ENCODE data around the gene RAD51B.

RAD51B gene

DNA sequence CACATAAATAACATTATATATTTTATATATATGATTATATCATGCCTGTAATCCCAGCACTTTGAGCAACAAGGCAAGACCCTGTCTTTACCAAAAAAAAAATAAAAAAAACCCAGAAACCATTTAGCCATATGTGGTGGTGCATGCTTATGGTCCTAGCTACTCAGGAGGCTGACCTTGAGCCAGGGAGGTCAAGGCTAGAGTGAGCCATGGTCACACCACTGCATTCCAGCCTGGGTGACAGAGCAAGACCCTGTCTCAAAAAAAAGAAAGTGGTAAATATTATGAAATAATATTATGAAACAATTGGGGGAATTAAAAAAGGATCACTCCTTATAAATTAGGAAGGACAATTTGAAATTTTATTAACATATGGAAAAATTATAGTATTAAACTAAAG lies 16.0 kb downstream of the RAD51B start:
- no peak for DNase-seq (ENCODE audit: low spot score)

DNA sequence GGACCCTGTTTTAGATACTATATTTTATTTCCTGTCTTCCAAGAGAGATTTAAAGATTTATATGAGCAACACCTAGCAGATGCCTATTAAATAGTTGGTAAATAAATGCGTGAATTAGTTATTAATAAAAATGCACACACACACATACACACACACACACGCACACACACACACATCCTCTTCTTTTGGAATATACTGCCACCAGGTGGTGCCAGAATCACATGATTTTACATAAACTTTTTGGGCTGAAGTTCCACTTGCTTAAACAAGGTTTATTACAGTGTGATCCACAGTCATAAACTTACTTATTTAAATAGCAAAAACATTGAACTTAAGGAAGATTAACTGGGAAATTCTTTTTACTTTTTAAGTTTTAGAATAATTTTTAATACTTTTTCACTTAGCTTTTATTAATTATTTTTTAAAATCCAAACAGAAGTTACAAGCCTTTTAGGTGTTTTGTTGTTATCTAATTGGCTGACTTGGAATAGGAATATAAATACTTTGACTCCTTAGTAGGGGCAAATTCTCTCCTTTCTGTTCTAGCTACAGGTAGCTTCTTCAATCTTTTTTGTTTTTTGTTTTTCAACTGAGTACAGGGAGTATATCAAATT lies 17.5 kb downstream of the RAD51B start:
- peak; percentile 75 for DNase-seq (ENCODE audit: low spot score)

DNA sequence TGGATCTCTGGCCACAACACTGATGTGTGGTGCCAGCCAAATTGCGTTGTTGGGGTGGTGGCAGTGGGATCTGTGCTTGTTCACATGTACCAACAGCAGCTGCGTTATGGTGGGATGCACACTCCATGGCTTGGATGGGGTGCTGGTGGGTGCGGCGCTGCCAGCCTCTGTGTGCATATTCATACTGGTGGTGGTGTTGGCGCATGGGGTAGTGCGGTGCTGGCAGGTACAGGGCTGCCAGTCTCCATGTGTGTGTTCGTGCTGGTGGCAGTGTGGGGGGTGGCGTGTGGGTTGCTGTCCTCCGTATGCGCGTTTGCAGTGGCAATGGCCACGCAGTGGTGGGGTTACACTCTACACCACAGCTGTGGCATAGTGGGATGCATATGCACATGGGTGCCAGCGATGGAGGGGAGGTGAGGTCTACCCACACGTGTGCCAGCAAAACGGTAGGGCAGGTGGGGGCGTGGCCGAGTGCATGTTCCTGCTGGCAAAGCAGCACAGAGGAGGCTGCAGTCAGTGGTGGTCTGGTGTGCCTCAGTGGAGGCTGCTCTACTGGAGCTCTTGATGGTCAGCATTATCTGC lies 26.5 kb downstream of the RAD51B start:
- no peak for DNase-seq (ENCODE audit: low spot score)

DNA sequence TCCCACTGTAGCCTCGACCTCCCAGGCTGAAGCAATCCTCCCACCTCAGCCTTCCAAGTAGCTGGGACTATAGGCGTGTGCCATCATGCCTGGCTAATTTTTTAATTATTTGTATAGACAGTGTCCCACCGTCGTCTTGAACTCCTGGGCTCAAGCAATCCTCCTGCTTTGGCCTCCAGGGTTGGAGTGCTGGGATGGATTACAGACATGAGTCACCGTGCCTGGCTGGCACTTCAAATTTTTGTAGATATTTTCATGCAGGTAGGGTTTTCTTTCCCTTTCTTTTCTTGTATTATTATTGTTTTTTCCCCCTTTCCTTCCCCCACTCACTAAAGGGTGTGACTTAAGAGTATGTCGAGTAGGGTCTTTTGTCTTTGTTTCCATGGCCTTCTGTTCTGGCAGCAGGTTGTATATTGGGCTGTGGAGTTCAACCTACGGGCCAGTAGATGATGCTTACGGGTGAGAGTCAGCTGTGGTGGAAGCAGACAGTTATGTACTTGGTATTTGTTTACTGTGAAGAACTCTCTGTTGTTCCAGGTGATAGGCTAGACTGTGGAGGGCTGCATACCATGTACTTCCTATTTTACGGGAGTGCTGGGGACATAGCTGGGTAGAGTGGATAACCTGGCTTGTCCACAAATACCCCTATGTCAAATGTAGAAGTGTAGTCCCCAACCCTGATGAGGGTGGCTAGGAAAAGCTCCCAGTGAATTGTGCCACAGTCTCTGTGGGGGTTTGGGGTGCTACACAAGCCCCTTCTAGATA lies 30.7 kb downstream of the RAD51B start:
- no peak for DNase-seq (ENCODE audit: low spot score)

DNA sequence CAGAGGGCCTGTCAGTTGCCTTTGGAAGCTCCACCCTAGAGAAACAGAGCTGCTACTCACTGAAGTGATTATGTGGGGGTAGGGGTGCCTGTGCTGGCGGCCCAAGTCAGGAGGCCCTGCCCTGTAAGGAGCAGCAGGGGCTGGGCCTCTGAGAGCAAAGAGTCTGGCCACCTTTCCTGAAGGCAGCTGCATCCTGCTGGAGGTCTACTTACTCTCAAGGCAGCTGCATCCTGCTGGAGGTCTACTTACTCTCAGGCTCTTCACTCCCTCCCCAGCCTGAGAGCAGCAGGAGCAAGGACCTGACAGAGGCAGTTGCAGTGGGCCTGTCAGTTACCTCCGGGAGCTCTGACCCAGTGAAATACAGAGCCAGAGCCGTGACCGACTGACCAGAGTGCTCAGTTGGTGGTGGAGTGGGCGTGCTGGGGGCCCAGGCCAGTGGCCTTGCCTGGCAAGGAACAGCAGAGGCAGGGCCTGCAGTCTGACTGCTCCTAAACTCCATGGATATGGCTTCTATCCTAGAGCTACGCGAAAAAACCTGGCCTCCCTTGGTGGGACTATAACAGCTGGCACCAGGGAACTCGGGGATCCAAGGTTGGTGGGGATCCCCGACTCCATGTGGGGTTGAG lies 32.3 kb downstream of the RAD51B start:
- no peak for DNase-seq (ENCODE audit: low spot score)

DNA sequence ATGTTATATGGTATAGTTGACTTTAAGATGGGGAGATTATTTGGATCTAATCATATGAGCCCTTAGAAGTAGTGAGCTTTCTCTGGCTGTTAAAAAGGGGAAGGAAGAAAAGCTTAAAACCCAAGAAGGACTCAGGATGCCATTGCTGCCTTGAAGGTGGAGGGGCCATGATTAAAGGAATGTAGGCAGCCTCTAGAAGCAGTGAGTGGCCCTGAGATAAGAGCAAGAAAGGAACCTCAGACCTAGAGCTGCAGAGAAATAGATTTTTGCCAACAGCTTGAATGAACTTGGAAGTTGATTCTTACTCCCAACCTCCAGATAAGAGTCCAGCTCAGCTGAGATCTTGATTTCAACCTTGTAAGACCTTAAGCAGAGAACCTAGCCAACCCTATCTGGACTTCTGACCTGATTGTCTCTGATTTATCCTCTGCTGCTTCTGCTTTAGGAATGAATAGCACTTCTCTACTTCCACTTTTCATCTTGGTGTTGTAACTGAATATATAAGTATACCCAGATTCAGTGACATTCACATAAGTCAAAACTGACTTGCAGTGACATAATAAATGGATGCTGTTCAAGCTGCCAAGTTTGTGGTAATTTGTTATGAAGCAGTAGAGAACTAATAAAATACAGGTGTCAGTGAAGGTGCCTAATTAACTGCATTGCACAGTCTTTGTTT lies 33.5 kb downstream of the RAD51B start:
- no peak for DNase-seq (ENCODE audit: low spot score)

DNA sequence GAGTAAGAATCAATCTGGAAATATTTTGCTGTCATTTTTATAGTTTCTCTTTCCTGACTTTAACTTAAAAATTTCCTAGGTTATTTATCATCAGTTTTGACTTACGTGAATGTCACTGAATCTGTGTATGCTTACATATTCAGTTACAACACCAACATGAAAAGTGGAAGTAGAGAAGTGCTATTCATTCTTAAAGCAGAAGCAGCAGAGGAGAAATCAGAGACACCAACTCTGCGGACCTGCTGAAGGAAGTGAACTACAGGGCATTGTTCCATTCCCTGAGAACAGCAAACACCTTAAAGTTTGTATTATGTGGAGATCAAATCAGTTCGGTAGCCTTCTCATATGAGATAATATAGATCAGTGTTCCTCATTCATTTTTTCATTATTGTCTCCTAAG lies 34.1 kb downstream of the RAD51B start:
- DNase-seq (ENCODE audit: low spot score), result no peak

DNA sequence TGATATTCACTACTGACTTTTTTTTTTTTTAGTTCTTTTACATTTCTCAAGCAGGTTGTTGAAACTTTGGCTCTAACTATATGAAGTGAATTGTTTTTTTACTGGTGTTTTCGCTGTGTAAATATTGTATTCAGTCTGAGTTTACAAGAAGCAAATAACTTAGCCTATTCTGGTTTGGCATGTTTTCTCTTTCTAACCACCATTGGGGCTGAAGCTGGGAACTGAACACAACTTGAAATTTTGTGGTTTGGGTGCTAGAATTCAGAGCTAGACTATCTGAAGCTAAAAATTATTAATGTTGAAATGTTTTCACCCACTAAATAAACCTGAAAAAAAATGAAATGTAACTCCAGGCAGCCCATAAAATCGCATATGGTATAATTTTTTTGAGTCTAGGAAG lies 37.2 kb downstream of the RAD51B start:
- DNase-seq (ENCODE audit: low spot score), result no peak

DNA sequence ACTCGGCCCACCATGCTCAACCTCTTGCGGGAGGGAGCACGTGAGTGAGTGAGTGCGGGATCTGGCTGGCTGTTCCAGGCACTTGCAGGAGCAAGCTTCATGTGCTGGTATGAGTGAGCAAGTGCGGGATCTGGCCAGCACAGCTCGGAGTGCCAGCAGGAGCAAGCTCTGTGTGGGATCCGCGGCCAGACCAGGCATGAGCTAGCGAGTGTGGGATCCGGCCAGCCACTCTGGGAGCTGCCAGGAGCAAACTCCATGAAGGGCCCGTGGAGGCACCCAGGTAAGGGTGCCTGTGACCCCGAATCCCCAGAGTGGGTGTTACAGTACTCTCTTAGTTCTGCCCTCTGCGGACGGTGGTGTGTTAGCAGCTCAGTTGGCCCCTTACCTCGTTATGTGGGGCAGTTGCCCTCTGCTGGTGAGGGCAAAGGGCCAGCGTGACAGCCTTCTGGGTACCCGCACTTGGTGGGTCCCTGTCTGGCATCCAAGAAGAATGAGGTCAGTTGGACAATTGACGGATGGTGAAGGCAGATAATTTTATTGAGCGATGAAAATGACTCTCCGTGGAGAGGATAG lies 38.3 kb downstream of the RAD51B start:
- DNase-seq (ENCODE audit: low spot score), result no peak

DNA sequence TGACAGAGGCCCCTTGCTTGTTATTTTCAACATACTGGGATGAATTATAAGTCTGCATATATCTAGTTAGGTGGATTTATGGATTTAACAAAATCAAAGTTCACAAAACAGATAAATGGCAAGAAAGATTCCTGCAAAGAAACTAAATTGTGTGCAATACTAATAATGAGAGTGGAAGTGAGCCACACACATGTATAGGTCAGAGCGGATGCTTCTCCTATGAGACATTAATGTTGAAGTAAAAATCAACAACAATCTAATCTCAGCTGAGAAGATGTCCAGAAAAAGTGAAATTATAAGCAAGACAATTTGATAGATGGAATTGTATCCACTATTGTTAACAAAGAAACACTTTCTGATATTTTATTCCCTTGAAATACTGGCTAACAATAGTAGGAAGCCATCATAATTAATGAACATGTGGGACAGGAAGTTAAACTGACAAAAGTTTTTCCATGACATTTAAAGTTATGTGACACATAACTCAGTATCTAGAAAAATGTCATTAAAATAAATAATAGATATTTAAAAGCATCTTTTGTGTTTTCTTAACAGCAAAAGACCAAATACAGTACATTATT lies 39.7 kb downstream of the RAD51B start:
- no peak for DNase-seq (ENCODE audit: low spot score)

DNA sequence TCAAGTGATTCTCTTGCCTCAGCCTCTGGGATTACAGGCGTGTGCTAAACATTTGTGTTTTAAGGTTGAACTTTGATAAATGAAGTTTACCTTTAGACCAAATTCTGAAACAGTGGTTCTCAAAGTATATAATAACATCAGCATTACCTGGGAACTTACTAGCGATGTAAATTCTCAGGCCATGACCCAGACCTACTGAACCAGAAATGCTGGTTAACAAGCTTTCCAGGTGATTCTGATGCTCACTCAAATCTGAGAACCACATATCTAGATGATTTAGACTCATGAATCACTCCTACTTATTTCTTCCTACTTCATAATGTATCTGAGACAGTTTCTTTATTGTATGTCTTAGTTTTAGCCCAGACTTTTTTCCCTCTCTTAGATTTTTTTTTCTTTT lies 43.6 kb downstream of the RAD51B start:
- no peak for DNase-seq (ENCODE audit: low spot score)

DNA sequence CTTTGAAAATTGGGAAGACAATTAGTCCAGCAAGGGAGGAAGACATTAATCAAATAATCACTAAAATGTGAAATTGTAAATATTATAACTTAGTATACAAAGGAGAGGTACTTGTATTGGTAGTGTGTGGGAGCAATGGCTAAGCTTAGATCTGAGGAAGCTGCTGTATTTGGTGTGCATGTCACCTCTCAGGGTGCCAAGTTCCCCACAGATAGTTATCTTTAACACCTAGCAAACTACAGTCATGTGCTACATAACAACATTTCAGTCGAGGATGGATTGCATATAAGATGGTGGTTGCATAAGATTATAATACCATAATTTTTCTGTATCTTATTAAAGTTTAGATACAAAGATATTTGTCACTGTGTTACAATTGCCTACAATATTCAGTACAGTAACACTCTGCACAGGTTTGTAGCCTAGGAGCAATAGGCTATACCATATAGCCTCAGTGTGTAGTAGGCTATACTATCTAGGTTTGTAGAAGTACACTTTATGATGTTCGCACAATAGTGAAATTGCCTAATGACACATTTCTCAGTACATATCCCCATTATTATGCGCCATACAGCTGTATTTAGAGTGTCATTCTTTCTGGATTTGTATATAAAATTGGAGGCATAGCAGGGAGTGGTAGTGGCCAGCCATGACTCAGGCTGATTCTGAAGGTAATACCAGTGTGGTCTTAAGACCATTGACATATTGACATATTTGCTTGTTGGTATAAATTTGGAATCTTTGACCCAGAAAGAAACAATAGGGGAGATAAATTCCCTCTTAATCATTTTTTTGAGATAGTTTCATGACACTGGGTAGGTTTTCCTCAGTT lies 55.8 kb downstream of the RAD51B start:
- no peak for DNase-seq (ENCODE audit: low spot score)

DNA sequence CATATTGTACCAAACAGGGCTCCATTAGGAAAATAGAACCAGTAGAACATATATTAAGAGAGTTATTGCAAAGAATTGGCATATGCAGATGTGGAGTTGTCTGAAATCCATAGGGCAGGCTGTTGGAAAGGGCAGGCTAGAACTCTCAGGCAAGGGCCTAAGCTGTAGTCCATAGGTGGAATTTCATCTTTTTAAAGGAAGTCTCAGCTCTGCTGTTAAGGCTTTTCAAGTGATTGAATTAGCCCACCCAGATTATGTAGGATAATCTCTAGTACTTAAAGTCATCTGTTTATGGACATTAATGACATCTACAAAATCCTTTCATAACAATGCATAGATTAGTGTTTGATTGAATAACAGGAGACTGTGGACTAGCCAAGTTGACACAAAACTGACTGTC lies 59.4 kb downstream of the RAD51B start:
- no peak for DNase-seq (ENCODE audit: low spot score)

DNA sequence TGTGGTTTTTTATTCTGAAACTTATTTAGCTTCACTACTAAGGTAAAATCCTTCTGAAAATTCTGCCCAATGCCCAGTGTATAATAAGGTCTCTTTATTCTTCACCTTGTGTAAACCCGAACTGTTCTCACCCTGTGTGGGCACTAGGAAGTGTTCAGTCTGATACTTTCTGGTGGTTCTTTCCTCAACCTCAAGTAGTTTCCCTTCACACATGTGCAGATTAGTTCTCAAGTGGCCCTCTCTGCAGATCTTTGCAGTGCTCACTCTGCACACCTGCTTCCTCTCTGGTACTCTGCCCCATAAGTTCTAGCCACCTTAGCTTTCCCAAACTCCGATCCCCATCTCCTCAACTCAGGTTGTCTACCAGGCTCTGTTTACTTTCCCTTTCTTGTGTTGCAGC lies 61.6 kb downstream of the RAD51B start:
- DNase-seq (ENCODE audit: low spot score), result no peak

DNA sequence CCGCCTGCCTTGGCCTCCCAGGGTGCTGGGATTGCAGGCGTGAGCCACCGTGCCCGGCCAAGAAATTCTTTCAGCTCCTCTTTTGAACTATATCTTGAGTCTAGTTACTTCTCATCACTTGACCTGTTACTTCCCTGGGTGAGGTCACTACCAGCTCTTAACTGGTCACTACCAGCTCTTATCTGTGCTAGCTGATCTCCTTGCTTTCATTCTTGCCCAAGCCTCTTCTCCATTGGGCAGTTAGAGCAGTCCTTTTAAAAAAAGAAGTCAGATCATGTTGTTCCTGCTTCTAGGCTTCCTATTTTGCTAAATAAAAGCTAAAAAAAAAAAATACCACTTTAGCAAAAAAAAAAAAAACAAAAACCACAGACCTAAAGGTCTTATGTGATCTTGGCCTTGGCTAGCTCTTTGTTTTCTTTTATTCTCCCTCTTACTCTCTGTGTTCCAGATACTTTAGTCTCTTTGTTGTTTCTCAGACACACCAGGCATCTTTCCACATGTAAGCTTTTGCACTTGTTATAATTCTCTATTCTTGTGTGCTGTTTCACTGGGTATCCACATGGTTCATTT lies 63.5 kb downstream of the RAD51B start:
- no peak for DNase-seq (ENCODE audit: low spot score)

DNA sequence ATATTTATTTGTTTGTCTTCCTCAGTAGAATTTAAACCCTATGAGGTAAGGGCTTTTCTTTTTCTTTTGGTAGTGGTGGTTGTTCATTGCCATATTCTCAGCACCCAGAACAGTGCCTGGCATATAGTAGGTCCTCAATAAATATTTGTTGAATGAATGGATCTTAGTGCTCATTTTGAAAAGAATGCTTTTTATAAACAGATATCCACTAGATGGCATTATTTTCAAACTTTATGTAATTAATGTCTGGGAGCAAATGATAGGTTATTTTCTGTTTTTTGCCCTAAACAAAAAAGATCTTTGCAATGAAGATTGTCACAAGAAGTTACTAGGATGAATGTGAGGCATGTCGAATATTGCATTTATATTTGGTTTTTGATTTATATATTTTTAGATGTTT lies 64.1 kb downstream of the RAD51B start:
- DNase-seq (ENCODE audit: low spot score), result peak; percentile 60

DNA sequence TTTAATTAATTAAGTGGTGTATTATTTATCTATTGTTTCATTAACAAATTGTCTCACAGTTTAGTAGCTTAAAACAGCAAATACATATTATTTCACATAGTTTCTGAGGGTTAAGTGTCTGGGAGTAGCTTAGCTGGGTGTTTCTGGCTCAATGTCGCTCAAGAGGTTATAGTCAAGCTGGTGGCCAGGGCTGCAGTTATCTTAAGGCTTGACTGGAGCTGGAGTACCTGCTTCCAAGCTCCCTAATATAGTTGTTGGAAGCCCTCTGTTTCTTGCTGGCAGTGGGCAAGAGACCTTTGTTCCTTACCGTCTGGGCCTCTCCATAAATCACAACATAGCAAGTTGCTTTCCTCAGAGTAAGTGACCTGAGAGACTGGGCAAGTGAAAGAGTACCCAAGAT lies 66.6 kb downstream of the RAD51B start:
- no peak for DNase-seq (ENCODE audit: low spot score)

DNA sequence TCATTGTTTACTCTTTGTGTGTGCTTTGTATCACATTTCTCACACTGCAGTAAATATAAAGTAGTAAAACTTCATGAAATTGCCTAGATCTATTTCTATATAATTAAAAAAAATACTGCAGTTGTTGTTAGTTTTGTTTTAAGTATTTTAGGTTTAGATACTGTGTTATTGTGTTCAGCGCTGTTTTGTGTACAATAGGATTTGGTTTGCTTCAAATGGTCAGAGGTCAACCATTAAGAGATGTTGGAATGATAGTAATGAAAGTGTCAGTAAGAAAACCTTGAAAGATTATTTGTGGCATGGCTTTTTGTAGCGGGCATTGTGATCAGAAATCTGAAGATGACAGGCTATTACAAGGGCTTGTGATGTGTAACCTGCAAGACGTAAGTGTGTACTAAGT lies 67.9 kb downstream of the RAD51B start:
- DNase-seq (ENCODE audit: low spot score), result no peak

DNA sequence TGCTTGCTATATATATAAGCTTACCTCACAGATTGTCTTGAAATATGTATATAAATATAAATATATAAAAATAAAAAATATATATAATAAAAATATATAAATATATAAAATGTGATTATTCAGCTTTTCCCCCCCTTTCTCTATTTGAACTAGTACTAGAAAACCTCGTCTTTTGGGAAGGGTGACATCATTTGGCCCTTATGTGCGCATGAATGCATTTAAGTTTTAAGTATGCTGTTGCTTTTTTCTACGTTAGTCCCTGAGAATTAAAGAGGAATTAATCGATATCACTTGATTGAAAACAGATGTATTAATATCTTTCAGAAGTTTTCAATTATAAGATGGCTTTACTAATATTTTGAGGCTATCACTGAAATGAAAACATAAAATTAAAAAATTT lies 69.9 kb downstream of the RAD51B start:
- no peak for DNase-seq (ENCODE audit: low spot score)

DNA sequence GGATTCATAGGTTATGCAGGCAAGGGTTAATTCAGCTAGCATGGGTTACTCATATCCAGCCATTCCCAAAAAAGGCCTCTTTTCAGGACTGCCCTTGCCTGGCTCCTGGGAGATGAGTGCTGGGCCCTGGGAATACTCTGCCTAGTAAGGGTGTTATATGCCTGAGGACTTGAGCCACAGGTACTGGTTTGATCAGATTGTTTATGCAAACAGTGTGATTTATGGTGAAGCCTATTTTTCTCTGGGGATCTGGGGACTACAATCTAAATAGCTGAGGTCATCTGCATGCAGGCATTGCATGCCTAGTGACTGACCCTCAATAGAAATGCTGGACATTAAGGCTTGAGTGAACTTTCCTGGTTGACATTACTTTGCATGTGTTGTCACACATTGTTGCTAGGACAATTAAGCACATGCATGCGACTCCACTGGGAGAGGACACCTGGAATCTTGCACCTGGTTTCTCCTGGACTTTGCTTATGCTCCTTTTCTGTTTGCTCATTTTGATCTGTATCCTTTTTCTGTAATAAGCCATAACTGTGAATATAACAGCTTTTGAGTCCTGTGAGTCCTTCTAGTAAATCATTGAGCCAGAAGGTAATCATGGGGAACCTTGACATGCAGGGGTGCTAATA lies 73.0 kb downstream of the RAD51B start:
- no peak for DNase-seq (ENCODE audit: low spot score)

Data from RKO (cell line).